Transverse colon (tissue), 4 donors: ENCODE results near the gene EMILIN2.

Experiments
- CTCF ChIP-seq, 5 experiments: fragments of 200-600 bp in 3 of 5; fragments of 450-650 bp in 2 of 5; sonication (generic) in 3 of 5; IDR thresholded peaks; 1 replicate in 2 of 5; 2 replicates in 3 of 5; pipeline ENCODE4 v1.5.1; 2016 to 2017; ENCODE audit warnings: antibody characterized with exemption in 5 of 5, inconsistent platforms in 3 of 5, mild to moderate bottlenecking in 2 of 5, moderate library complexity in 1 of 5
- EP300 ChIP-seq: sonication (generic); formaldehyde crosslinking; IDR thresholded peaks from one replicate; pipeline ENCODE4 v1.6.1; 2017; ENCODE audit warnings: antibody characterized with exemption, low read depth
- POLR2AphosphoS5 ChIP-seq, 3 donors: sonication (generic); formaldehyde crosslinking; IDR thresholded peaks; one replicate each; pipeline ENCODE4 v1.6.1; 2016; ENCODE audit warnings: antibody characterized with exemption in 3 of 3

DNA sequence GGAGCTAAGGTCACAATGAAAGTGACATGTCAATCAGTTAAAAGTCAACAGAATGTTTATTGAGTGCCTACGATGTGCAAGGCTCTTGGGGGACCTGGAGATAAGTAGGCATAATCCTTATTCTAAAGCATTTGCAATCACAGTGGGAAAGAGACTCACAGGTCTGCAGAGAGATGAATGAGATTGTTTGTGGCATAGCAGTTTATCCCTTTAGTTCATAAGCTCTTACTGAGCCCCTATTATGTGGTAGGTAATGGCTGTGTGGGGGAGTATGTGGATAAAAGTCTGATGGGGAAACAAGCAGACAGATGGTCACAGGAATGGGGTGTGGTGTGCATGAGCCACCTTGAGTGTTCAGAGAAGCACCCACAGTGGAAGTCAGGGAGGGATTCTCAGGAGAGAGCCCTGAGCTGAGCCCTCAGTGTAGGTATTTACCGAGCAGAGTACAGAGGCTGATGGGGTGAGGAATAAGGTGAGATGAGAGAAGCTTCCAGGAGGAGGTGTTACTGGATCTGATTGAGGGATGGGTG lies 48.1 kb downstream of the EMILIN2 start:
- TF ChIP-seq EP300 (no peak), CTCF (IDR thresholded peaks at IDR 0.05) (no peak), POLR2AphosphoS5 (IDR thresholded peaks at IDR 0.05) (no peak)
